Measurements from ENCODE around the gene PSMA2.

The PSMA2 gene

GRCh38 chr7:42959549-42959948 is 27.6 kb upstream of the PSMA2 start:
- no peak overlapping the region for H3K4me3 ChIP-seq (ENCODE audit: low read depth, low read length)
- TF ChIP-seq, protein P1, sequence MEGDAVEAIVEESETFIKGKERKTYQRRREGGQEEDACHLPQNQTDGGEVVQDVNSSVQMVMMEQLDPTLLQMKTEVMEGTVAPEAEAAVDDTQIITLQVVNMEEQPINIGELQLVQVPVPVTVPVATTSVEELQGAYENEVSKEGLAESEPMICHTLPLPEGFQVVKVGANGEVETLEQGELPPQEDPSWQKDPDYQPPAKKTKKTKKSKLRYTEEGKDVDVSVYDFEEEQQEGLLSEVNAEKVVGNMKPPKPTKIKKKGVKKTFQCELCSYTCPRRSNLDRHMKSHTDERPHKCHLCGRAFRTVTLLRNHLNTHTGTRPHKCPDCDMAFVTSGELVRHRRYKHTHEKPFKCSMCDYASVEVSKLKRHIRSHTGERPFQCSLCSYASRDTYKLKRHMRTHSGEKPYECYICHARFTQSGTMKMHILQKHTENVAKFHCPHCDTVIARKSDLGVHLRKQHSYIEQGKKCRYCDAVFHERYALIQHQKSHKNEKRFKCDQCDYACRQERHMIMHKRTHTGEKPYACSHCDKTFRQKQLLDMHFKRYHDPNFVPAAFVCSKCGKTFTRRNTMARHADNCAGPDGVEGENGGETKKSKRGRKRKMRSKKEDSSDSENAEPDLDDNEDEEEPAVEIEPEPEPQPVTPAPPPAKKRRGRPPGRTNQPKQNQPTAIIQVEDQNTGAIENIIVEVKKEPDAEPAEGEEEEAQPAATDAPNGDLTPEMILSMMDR (IDR thresholded peaks at IDR 0.05; ENCODE audit: insufficient read depth, low read depth, low read length, missing control alignments) = no peak
- no peak for DNase-seq (ENCODE audit: low read depth)

- H3K4me3 ChIP-seq (ENCODE audit: low read depth, low read length) = no peak overlapping the region
- DNase-seq (ENCODE audit: low read depth) = no peak
- TF ChIP-seq, protein P1 (IDR thresholded peaks at IDR 0.05; ENCODE audit: insufficient read depth, low read depth, low read length, missing control alignments) = no peak
These were observed 24.1 kb upstream of the PSMA2 start for GRCh38 chr7:42956062-42956461.

- no peak overlapping the region for H3K4me3 ChIP-seq (ENCODE audit: low read depth, low read length)
- TF ChIP-seq, protein P1 (IDR thresholded peaks at IDR 0.05; ENCODE audit: insufficient read depth, low read depth, low read length, missing control alignments) = no peak
- no peak for DNase-seq (ENCODE audit: low read depth)
These were observed 22.0 kb upstream of the PSMA2 start for GRCh38 chr7:42953994-42954393.

GRCh38 chr7:42952328-42952727 is 20.4 kb upstream of the PSMA2 start:
- no peak overlapping the region for H3K4me3 ChIP-seq (ENCODE audit: low read depth, low read length)
- TF ChIP-seq, protein P1 (IDR thresholded peaks at IDR 0.05; ENCODE audit: insufficient read depth, low read depth, low read length, missing control alignments) = no peak
- DNase-seq (ENCODE audit: low read depth) = no peak

DNA sequence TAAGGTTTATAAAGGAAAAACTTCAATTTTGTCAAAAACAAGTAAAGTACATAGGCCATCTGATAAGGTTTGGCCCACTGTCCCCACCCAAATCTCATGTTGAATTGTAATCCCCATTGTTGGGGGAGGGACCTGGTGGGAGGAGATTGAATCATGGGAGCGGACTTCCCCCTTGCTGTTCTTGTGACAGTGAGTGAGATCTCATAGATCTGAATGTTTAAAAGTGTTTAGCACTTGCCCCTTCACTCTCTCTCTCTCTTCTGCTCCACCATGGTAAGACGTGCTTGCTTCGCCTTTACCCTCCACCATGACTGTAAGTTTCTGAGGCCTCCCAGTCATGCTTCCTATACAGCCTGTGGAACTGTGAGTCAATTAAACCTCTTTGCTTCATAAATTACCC is 18.4 kb upstream of the PSMA2 start:
- H3K4me3 ChIP-seq (ENCODE audit: low read depth, low read length) = no peak overlapping the region
- no peak for DNase-seq (ENCODE audit: low read depth)
- TF ChIP-seq, protein P1 (IDR thresholded peaks at IDR 0.05; ENCODE audit: insufficient read depth, low read depth, low read length, missing control alignments) = no peak

DNA sequence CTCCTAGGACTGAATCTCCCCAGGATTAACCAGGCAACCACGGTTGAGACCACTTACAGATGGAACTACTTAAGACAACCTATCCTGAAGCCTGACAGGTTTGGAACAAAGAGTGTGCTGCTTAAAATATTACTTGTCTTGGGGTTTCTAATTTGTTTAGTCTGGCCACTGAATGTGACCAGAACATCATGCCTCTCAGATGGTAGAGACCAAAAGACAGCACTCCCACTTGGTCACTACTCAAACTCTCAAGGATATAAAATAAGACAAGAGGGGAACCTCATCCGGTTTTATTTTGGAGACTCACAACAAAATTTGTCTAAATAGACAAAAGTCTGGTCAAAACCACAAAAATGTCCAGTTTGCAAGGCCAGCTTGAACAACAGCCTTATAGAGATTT is 15.5 kb upstream of the PSMA2 start:
- no peak overlapping the region for H3K4me3 ChIP-seq (ENCODE audit: low read depth, low read length)
- DNase-seq (ENCODE audit: low read depth) = no peak
- TF ChIP-seq, protein P1 (IDR thresholded peaks at IDR 0.05; ENCODE audit: insufficient read depth, low read depth, low read length, missing control alignments) = no peak

- no peak overlapping the region for H3K4me3 ChIP-seq (ENCODE audit: low read depth, low read length)
- DNase-seq (ENCODE audit: low read depth) = no peak
- TF ChIP-seq, protein P1 (IDR thresholded peaks at IDR 0.05; ENCODE audit: insufficient read depth, low read depth, low read length, missing control alignments) = no peak
These were observed 14.6 kb upstream of the PSMA2 start for GRCh38 chr7:42946627-42946950.
